Natural killer cell (primary cell): ENCODE measurements around the gene GMPPA. TPM values are rescaled to one million over a fixed set of nuclear protein-coding genes. Genes with fewer than 3 reads are reported as not detected.

Experiments used
- ATAC-seq, 3 donors: fragments of 150-1000 bp in 2 of 3; fragments of 200-7000 bp in 1 of 3; cut with Tn5 transposase; 1 replicate in 1 of 3; 2 replicates in 2 of 3; pipeline ENCODE4 v1.10.0; 2021; ENCODE audit warnings: mild to moderate bottlenecking in 2 of 3, moderate library complexity in 2 of 3
- DNase-seq, 2 donors: peaks; one replicate each; pipeline versions ENCODE4 v3.0.0 to v3.0.0-alpha.2; 2013 to 2021; ENCODE audit warnings: mixed read lengths in 1 of 2
- H3K27ac ChIP-seq: one replicate; pipeline ENCODE4 v1.5.1; 2013; ENCODE audit warnings: mild to moderate bottlenecking, low read length
- H3K27me3 ChIP-seq: one replicate; pipeline ENCODE4 v1.6.1; 2013; ENCODE audit warnings: low read length; ENCODE audit not compliant: control insufficient read depth, insufficient read depth
- H3K36me3 ChIP-seq: one replicate; pipeline ENCODE4 v1.6.1; 2013; ENCODE audit warnings: low read length; ENCODE audit not compliant: control insufficient read depth, insufficient read depth
- H3K4me1 ChIP-seq: one replicate; pipeline ENCODE4 v1.6.1; 2013; ENCODE audit warnings: low read length; ENCODE audit not compliant: control insufficient read depth, insufficient read depth
- H3K4me3 ChIP-seq: one replicate; pipeline ENCODE4 v1.5.1; 2013; ENCODE audit warnings: low read length
- H3K9me3 ChIP-seq: one replicate; pipeline ENCODE4 v1.6.1; 2013; ENCODE audit warnings: low read length; ENCODE audit not compliant: control insufficient read depth, insufficient read depth
- H3K27ac Mint-ChIP-seq, 2 donors: one replicate each; pipeline ENCODE4 v1.8.0; 2022; ENCODE audit warnings: mild to moderate bottlenecking in 2 of 2, mixed read lengths in 2 of 2, moderate library complexity in 1 of 2
- H3K27me3 Mint-ChIP-seq, 2 donors: one replicate each; pipeline ENCODE4 v1.8.0; 2022; ENCODE audit warnings: low read depth in 2 of 2, mixed read lengths in 2 of 2
- H3K36me3 Mint-ChIP-seq: one replicate; pipeline ENCODE4 v1.8.0; 2022; ENCODE audit warnings: mixed read lengths
- H3K4me1 Mint-ChIP-seq, 2 donors: one replicate each; pipeline ENCODE4 v1.8.0; 2022; ENCODE audit warnings: mixed read lengths in 2 of 2
- H3K4me3 Mint-ChIP-seq: one replicate; pipeline ENCODE4 v1.8.0; 2022; ENCODE audit warnings: mild to moderate bottlenecking, moderate library complexity, mixed read lengths
- H3K9me3 Mint-ChIP-seq, 2 donors: one replicate each; pipeline ENCODE4 v1.8.0; 2022; ENCODE audit warnings: mixed read lengths in 2 of 2
- CTCF ChIP-seq: fragments of 200-600 bp; IDR thresholded peaks from one replicate; pipeline ENCODE4 v1.8.0; 2022; ENCODE audit warnings: antibody characterized with exemption
- WGBS: methylation state at CpG from one replicate; pipeline ENCODE4 v1.1.7; 2013; ENCODE audit warnings: missing lambda C conversion rate; ENCODE audit not compliant: insufficient coverage; 5-methylcytosine and 5-hydroxymethylcytosine counted together
- intact Hi-C: fragments of 100-400 bp; cut with micrococcal nuclease; formaldehyde crosslinking; loops from one replicate; pipeline ENCODE4 v1.14.2; 2022
- total RNA-seq, 4 donors: library from RNA; stranded (reverse); fragments of 120-200 nt in 1 of 4; gene quantifications; one replicate each; pipeline versions ENCODE4 v1.2.3 to v1.2.4, GENCODE V29; 2013 to 2022

GMPPA gene
- total RNA-seq, 3 donors from 2014 or later (not counting 1 experiment from before 2014, with no cell fraction given), result 27.6 to 36.3 (median 33.8) TPM

GRCh38 chr2:219499058-219499307, 292 bp downstream of the GMPPA start:
- 0% methylated on average over 3 of the region's 3 CpGs for WGBS
- H3K9me3 Mint-ChIP-seq, result no peaks in the 10 kb centered on the region
- no peaks in the 10 kb centered on the region for H3K9me3 ChIP-seq
- peak overlapping the region; percentile 59 for H3K27ac ChIP-seq
- DNase-seq (no peak), ATAC-seq (no peak)
- peaks cover 3% of the 10 kb centered on the region for H3K36me3 ChIP-seq
- H3K27me3 ChIP-seq, result peaks cover 34% of the 10 kb centered on the region
- H3K4me3 ChIP-seq, result peak overlapping the region; percentile 80
- H3K27ac Mint-ChIP-seq, result peak overlapping the region; percentile 84 to 90
- no peaks in the 10 kb centered on the region for H3K36me3 Mint-ChIP-seq
- intact Hi-C loops, result loop anchor here (5.0 kb wide), 1 partner anchor 33 kb away; no protein-coding TSS in a partner anchor
- peaks cover 31% of the 10 kb centered on the region for H3K4me1 ChIP-seq
- H3K4me1 Mint-ChIP-seq, result peaks cover 26 to 48% of the 10 kb centered on the region in 2 donors
- no peak for TF ChIP-seq CTCF
- H3K27me3 Mint-ChIP-seq, result peaks cover 7 to 19% of the 10 kb centered on the region in 2 donors
- peak overlapping the region; percentile 94 for H3K4me3 Mint-ChIP-seq

GRCh38 chr2:219499555-219499954, 864 bp downstream of the GMPPA start:
- Histone ChIP-seq H3K36me3 (peaks cover 9% of the 10 kb centered on the region), H3K4me3 (no peak overlapping the region), H3K27me3 (peaks cover 32% of the 10 kb centered on the region), H3K9me3 (no peaks in the 10 kb centered on the region), H3K27ac (no peak overlapping the region), H3K4me1 (peaks cover 31% of the 10 kb centered on the region)
- intact Hi-C loops, result loop anchor here (5.0 kb wide), 1 partner anchor 33 kb away; no protein-coding TSS in a partner anchor
- H3K4me3 Mint-ChIP-seq, result peak overlapping the region; percentile 94
- H3K9me3 Mint-ChIP-seq, result no peaks in the 10 kb centered on the region
- ATAC-seq (no peak), DNase-seq (no peak)
- H3K27ac Mint-ChIP-seq, result peak overlapping the region; percentile 84 to 90
- peaks cover 26 to 48% of the 10 kb centered on the region in 2 donors for H3K4me1 Mint-ChIP-seq
- TF ChIP-seq CTCF, result no peak
- peaks cover 7 to 17% of the 10 kb centered on the region in 2 donors for H3K27me3 Mint-ChIP-seq
- peaks cover 4% of the 10 kb centered on the region for H3K36me3 Mint-ChIP-seq
- 84% methylated on average over 1 of the region's 1 CpG for WGBS

GRCh38 chr2:219500135-219500534, 1.4 kb downstream of the GMPPA start:
- peak overlapping the region; percentile 84 to 90 for H3K27ac Mint-ChIP-seq
- Histone ChIP-seq H3K9me3 (no peaks in the 10 kb centered on the region), H3K4me1 (peaks cover 31% of the 10 kb centered on the region), H3K36me3 (peaks cover 14% of the 10 kb centered on the region), H3K27ac (no peak overlapping the region), H3K27me3 (peaks cover 28% of the 10 kb centered on the region), H3K4me3 (no peak overlapping the region)
- peaks cover 7% of the 10 kb centered on the region for H3K36me3 Mint-ChIP-seq
- peaks cover 1 to 13% of the 10 kb centered on the region in 2 donors for H3K27me3 Mint-ChIP-seq
- no peaks in the 10 kb centered on the region for H3K9me3 Mint-ChIP-seq
- H3K4me1 Mint-ChIP-seq, result peaks cover 26 to 48% of the 10 kb centered on the region in 2 donors
- H3K4me3 Mint-ChIP-seq, result peak overlapping the region; percentile 94
- TF ChIP-seq CTCF, result no peak
- WGBS, result 100% methylated on average over 2 of the region's 2 CpGs
- intact Hi-C loops, result no loop called here
- ATAC-seq, result no peak
- no peak for DNase-seq

GRCh38 chr2:219501849-219502248, 3.2 kb downstream of the GMPPA start:
- 96% methylated on average over 14 of the region's 14 CpGs for WGBS
- H3K4me1 ChIP-seq, result peaks cover 21% of the 10 kb centered on the region
- H3K9me3 ChIP-seq, result no peaks in the 10 kb centered on the region
- no peak overlapping the region for H3K27ac Mint-ChIP-seq
- H3K4me3 ChIP-seq, result no peak overlapping the region
- H3K27me3 Mint-ChIP-seq, result peaks cover 0 to 2% of the 10 kb centered on the region in 2 donors
- H3K27me3 ChIP-seq, result peaks cover 11% of the 10 kb centered on the region
- no peaks in the 10 kb centered on the region for H3K9me3 Mint-ChIP-seq
- H3K36me3 Mint-ChIP-seq, result peaks cover 7% of the 10 kb centered on the region
- peaks cover 26 to 41% of the 10 kb centered on the region in 2 donors for H3K4me1 Mint-ChIP-seq
- TF ChIP-seq CTCF, result no peak
- no peak overlapping the region for H3K4me3 Mint-ChIP-seq
- peaks cover 29% of the 10 kb centered on the region for H3K36me3 ChIP-seq
- DNase-seq, result no peak
- H3K27ac ChIP-seq, result no peak overlapping the region
- intact Hi-C loops, result no loop called here
- no peak for ATAC-seq
